ENCODE data around the gene GNB2.

GRCh38 chr7:100665168-100665726 is 8.3 kb upstream of the GNB2 start:
- TF ChIP-seq, protein P1, sequence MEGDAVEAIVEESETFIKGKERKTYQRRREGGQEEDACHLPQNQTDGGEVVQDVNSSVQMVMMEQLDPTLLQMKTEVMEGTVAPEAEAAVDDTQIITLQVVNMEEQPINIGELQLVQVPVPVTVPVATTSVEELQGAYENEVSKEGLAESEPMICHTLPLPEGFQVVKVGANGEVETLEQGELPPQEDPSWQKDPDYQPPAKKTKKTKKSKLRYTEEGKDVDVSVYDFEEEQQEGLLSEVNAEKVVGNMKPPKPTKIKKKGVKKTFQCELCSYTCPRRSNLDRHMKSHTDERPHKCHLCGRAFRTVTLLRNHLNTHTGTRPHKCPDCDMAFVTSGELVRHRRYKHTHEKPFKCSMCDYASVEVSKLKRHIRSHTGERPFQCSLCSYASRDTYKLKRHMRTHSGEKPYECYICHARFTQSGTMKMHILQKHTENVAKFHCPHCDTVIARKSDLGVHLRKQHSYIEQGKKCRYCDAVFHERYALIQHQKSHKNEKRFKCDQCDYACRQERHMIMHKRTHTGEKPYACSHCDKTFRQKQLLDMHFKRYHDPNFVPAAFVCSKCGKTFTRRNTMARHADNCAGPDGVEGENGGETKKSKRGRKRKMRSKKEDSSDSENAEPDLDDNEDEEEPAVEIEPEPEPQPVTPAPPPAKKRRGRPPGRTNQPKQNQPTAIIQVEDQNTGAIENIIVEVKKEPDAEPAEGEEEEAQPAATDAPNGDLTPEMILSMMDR (IDR thresholded peaks at IDR 0.05; ENCODE audit: low read depth, low read length, poor library complexity, severe bottlenecking) = no peak
- TF ChIP-seq EZH2phosphoT487 (IDR thresholded peaks at IDR 0.05; ENCODE audit: borderline replicate concordance, low read length) = no peak
